ENCODE data around the gene STK35.

DNA sequence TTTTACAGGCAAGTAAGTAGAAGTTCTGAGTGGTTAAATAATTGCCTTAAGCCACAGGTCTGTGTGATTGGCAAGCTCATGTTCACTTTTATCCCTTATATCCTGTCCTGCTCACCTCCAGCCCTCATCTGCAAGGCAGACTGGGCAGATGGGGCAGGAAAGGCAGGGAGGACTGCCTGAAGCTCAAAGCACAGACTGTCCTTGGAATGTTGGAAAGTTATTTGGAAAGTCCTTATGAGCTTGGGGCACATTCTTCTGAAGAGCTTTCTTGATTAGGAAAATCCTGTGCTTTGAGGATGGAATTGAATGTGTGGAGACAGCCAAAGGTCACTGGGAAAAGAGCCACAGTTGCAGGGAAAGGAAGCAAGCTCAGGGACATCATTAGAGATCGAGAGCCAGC, 48.9 kb upstream of the STK35 start:
- TF ChIP-seq, protein P1, sequence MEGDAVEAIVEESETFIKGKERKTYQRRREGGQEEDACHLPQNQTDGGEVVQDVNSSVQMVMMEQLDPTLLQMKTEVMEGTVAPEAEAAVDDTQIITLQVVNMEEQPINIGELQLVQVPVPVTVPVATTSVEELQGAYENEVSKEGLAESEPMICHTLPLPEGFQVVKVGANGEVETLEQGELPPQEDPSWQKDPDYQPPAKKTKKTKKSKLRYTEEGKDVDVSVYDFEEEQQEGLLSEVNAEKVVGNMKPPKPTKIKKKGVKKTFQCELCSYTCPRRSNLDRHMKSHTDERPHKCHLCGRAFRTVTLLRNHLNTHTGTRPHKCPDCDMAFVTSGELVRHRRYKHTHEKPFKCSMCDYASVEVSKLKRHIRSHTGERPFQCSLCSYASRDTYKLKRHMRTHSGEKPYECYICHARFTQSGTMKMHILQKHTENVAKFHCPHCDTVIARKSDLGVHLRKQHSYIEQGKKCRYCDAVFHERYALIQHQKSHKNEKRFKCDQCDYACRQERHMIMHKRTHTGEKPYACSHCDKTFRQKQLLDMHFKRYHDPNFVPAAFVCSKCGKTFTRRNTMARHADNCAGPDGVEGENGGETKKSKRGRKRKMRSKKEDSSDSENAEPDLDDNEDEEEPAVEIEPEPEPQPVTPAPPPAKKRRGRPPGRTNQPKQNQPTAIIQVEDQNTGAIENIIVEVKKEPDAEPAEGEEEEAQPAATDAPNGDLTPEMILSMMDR (conservative IDR thresholded peaks at IDR 0.05; ENCODE audit: low read depth, low read length), result no peak
- no peak for TF ChIP-seq EZH2 (IDR thresholded peaks at IDR 0.05; ENCODE audit: low read length, unreplicated experiment)
- no peak for TF ChIP-seq EZH2phosphoT487 (IDR thresholded peaks at IDR 0.05; ENCODE audit: borderline replicate concordance, low read length)
